Medulla oblongata (tissue), 1 donor: ENCODE data around the gene ENO2.
A peak's percentile ranks its signal among the peaks of the same experiment; 100 is the strongest.

Experiments
- DNase-seq: peaks from one replicate; pipeline ENCODE4 v3.0.0-alpha.2; 2015; ENCODE audit errors: extremely low spot score

The ENO2 gene

GRCh38 chr12:6960593-6961277 is 46.4 kb downstream of the ENO2 start:
- DNase-seq = no peak

GRCh38 chr12:6961278-6961694 is 46.9 kb downstream of the ENO2 start:
- DNase-seq = no peak

- peak; percentile 58 for DNase-seq
Measured at GRCh38 chr12:6961695-6962284, 47.4 kb downstream of the ENO2 start.

GRCh38 chr12:6962285-6963015 is 48.1 kb downstream of the ENO2 start:
- DNase-seq = no peak

- DNase-seq = no peak
Measured at GRCh38 chr12:6963016-6963731, 48.8 kb downstream of the ENO2 start.

- no peak for DNase-seq
Measured at GRCh38 chr12:6963791-6964413, 49.5 kb downstream of the ENO2 start.

GRCh38 chr12:6964605-6965025 is 50.2 kb downstream of the ENO2 start:
- no peak for DNase-seq

- peak; percentile 90 for DNase-seq
Measured at GRCh38 chr12:6965026-6965661, 50.8 kb downstream of the ENO2 start.

GRCh38 chr12:6965714-6966113 is 51.3 kb downstream of the ENO2 start:
- no peak for DNase-seq

GRCh38 chr12:6966351-6966750 is 52.0 kb downstream of the ENO2 start:
- no peak for DNase-seq

- DNase-seq = no peak
Measured at GRCh38 chr12:6967651-6968100, 53.3 kb downstream of the ENO2 start.

- no peak for DNase-seq
Measured at GRCh38 chr12:6968426-6968825, 54.0 kb downstream of the ENO2 start.

GRCh38 chr12:6970096-6970527 is 55.7 kb downstream of the ENO2 start:
- no peak for DNase-seq
